HL-60/S4 (cell line): ENCODE data around the gene HOXD8.

Experiments
- in situ Hi-C: fragments of 300-500 bp; cut with MboI; formaldehyde crosslinking; loops from 2 replicates; pipeline ENCODE4 v1.14.3; 2022; ENCODE audit warnings: low sequenced_read_pairs

HOXD8 gene

DNA sequence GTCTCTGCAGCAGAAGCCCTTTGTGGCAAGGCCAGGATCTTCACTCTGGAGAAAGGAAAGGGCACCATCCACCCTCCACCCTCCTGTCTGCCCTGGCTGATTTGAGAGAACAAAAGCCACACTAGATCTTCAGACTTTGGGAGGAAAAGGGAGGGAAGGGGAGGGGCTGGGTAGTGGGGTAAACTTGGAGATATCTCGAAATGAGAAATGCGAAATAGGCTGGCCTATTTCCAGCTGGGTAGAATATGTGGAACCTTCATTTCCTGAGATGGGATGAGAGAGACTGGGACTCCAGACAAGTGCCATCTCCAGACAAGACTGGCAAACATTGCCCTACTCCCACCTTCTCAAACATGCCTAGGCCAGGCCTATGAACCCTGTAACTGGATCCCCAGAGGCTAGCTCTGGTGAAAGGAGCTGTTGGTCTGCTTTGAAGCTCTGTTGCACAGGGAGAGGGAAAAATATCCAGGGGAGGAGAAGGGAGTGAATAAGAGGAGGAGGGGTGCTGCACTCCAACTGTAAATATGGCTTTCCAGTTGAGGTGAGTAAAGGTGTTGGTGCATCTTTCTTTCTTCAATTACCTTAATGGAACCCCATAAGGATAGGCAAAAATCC lies 28.2 kb upstream of the HOXD8 start:
- in situ Hi-C loops, result no loop called here

DNA sequence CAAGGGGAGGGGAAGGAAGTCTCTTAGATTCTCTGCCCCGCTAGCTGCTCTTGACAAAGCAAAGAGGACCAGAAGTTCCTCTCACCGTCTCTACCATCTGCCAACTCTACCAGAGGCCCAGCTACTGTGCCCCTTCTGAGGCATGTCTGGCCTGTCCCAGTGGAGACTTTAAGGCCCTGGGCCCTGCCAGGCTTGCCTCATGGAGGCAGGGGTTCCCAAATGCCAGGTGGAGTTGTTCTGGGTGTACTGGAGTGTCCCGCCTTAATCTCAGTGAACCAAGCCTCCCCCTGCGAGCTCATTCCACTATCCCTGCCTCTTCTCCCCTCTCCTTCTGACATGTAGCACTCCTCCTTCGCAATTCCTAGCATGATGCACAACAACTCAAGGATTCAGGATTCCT lies 27.7 kb upstream of the HOXD8 start:
- in situ Hi-C loops, result no loop called here

DNA sequence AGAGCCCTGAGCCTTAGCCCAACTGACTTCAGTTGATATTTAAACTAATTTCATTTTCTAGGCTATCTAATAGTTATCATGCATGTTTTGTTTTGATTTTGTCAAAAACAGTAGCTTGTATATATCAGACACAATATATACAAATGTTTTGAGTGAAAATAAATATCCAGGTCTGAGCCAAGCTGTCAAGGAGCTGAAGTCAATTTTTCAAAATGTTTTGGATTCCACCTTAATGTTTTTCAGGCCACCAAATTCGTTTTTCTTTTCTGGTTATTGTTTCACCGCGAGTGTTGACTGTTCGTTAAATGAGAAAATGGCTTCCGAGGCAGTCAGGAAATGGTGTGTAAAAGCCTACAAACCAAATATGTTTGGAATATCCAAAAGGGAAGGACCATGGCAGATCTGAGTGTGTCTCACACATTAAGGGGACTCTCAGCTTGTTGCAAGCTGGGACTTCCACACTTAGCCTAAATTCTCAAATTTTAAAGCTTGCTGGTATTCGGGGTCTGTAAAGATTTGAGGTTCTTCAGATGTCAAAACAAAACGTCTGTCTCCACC lies 27.1 kb upstream of the HOXD8 start:
- in situ Hi-C loops, result no loop called here

DNA sequence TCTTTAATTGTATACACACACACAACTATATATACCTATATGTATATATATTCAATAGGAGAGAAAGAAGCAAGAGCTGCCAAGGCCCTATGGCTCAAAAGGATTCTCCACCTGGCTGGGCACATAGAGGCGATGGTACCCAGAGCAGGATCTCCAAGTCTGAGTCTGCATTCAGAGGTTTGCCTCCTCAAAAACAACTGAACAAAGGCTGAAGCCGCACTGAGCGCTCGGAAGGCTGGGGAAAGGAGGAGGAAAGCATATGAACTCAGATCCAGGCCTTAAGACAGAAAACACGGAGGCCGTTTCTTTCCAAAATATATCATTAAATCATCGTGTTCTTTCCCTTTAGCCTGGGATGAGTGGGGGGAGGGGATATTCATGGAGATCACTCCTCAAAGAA lies 26.3 kb upstream of the HOXD8 start:
- in situ Hi-C loops, result no loop called here

DNA sequence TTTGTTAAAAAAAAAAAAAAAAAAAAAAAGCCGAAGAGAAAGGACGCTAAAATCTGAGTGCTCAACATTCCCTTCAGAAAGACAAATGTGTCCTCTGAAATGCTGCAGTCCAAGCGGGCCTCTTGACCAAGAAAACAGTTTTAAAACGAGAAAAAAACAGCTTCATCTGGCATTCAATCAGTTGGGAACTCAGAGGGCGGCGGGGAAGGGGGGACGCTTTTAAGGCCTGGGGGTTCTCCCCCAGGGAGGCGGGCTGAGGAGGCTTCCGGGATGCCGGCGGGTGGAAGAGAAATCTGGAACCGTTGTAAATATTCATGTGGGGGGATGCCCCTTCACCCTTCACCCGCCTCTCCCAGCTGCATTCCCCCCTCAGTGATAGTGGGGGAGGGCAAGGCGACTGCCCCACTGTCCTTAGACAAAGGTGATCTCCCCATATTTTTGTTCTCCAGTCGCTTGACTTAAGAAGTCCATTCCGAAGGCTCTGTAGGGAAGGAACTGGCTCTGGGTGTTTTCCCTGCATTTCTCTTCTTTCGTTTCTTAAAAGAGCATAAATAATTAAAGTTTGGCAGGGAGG lies 25.7 kb upstream of the HOXD8 start:
- in situ Hi-C loops, result no loop called here

DNA sequence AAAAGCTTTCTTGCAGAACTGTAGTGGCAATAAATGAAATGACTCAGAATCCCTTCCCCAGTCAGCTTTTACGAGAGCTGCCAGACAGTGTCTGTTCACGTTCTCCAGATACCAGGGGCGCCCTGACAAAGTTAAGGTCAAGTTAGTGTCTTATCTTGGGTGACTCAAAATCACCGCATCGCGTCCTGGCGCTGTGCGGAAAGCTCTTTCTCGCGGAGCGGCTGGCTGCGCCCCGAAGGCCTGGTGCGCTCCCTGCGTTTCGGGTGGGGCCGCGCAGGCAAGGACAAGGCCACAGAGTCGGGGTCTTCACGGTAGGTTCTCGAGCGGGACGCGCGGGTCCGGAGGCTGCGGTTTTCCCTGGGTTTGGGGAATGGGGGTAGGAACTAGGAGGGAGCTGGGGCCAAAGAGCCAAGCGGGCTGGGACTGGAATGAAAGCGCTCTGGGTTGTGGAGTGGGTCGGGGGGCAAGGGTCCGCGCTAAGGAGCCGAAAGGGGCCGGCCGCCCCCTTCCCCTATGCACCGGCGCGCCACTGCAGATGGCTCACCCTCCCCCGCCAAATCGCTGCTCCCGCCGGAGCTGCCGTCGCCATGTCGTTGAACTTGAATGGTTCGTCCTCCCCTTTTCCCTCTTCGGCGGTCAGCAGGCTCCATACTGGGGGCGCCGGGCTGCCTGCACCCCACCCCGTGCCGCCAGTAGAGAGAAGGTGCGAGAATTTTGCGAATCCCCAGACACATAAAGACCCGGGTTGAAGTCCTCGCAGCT lies 25.0 kb upstream of the HOXD8 start:
- in situ Hi-C loops, result no loop called here

DNA sequence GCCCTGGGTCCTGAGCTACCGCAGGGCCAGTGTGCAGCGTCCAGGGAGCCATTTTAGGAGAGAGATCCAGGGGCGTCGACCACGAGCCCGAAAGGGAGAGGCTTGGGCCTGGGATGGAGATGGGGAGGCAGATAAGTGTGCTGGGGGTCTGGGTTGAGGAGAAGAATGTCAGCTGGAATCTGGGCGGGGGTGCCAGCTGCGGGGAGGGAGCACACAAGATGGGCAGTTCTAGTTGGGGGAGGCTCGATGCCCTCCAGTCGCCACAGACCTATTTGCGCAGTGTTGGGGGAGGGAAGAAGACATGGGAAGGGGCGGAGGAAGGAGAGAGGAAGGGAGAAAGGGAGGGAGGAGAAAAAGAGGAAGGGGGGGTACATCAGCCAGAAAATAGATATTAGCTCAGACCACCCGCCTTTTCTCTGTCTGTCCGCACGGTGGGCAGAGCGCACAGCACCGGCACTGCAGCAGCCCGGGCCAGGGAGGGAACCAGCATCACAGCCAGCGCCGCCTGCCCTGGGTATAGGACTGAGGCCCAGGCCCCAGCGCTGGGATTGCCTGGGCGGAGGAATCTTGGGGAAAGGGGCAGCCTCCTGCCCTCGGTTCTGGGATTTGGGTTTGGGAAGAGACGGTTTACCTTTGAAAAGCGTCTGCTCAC lies 24.3 kb upstream of the HOXD8 start:
- in situ Hi-C loops, result no loop called here

DNA sequence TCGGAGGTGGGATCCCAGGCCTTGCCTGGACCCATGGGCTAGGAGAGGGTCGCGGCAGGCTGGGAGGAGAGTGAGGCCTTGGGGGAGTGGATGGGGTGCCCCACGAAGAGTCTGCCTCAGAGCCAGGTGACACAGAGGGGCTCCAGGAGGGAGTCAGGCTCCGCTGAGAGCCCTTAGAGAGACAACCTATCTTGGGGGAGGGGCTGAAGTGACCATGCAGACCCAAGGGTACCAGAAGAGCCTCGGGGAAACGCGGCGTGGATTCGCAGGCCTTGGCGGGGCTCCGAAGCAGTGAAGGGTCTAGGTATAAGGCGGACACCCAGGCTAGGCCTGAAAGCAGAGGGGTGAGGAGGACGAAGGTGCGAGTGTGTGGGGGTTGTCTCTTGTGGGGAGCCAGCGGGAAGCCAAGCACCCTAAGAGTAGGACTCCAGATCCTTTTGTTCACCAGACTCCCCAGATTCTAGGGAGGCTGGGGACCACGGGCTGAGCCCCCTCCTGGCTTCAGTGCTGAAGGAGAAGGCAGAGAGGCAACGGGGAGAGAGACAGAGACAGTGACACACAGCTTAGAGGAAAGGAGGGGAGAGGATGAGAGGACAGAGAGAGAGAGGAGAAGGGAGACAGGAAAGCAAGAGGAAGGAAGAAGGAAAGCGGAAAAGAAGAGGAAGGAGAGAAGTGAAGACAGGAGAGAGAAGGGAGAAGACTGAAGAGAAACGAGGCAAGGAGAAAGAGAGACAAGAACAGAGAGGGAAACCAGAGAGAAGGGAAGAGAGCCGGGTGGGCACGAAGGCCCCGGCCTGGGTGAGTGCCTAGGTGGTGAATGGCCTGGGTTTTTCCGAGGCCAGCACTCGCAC lies 23.6 kb upstream of the HOXD8 start:
- in situ Hi-C loops, result no loop called here

DNA sequence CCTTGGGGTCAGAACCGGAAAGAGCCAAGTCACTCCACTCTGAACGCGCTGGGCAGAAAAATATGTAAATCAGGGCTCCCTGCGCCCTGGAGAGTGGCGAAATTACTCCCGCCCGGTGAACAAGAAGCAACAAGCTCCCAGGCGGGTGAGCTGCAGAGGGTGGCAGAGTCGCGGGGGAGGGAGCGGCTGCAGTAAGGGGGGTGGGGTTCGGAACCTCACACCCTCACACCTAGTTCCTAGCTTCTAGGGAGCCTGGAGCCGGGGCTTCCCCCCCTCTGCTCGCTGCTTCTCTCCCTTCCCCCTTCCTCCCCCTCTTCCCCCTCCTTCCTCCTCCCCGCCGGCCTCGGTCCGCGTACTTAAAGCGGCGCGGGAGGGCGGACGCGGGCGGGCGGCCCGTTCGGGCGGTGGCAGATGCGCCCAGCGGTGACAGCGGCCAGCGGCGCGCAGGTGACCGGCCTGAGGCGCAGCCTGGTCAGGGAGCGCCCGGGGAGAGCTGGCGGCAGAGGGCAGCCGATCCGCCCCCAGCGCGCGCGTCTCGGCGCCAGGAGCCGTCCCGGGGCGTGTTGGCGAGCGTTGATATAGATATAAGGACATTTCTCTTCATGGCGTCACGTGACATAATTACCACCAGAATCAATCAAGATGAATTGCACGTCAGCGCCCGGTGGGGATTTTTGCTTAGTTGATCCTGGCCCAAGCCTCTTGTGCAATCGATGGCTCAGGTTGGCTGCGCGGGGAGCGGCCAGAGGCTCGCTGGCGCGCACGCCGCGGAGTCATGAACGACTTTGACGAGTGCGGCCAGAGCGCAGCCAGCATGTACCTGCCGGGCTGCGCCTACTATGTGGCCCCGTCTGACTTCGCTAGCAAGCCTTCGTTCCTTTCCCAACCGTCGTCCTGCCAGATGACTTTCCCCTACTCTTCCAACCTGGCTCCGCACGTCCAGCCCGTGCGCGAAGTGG lies 22.6 kb upstream of the HOXD8 start, which contains the start of gene HOXD11:
Gene HOXD11 (plus strand): TSS at position 700 of the 959 bp plus-strand sequence. CDS start 76 bp downstream, at position 776.
- in situ Hi-C loops, result no loop called here

DNA sequence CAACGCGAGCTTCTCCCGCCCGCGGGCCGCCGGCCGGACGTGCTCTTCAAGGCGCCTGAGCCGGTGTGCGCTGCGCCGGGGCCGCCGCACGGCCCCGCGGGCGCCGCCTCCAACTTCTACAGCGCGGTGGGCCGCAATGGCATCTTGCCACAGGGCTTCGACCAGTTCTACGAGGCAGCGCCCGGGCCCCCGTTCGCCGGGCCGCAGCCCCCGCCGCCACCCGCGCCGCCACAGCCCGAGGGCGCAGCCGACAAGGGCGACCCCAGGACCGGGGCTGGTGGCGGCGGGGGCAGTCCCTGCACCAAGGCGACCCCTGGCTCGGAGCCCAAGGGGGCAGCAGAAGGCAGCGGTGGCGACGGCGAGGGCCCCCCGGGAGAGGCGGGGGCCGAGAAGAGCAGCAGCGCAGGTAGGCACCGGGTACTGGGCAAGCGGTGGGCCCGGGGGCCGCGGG lies 21.7 kb upstream of the HOXD8 start:
- in situ Hi-C loops, result no loop called here

DNA sequence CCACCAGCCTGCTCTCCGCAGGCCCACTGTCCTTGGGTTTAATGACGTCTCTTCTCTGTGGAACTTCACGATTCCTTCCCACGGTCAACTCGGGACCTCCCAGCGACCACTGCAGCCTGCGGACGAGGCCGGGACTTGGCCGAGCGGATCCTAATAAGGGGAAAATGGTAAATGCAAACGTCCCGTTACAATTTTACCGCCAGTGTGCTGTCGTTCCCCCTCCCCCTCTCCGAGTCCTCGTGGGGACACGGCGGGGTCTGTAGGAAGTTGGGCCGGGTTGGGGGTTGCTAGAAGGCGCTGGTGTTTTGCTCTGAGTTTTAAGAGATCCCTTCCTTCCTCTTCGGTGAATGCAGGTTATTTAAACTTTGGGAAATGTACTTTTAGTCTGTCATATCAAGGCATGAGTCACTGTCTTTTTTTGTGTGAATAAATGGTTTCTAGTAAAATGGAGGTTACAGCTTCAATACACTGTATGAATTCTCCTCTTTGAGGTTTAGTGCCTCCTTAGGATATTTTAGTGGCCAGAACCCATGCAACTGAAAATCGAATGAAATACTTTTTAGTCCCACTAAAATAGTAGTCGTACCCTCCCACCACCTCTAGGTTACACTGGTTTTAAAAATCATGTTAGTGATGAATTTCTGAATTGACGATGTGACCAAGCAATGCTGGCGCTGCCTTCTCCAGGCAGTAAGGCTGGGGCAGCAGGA lies 20.2 kb upstream of the HOXD8 start:
- in situ Hi-C loops, result no loop called here

DNA sequence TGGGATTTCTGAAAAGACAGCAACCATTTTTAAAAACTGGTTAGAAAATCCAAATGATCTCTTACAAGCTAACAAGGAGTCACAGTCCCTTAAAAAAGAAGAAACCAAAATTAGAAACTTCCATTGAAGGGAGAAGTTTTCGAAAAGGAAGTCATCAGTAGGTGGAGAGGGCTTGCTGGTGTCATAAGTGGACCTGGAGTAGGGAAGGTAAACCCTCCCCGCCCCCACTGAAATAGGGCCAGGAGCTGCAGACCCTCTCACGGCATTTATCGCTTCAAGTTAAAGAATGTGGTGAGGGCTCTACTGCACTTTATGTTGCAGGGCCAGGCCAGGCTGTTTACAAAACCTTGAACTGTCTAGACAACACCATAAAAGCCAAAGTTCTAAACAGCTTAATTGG lies 19.6 kb upstream of the HOXD8 start:
- in situ Hi-C loops, result no loop called here

DNA sequence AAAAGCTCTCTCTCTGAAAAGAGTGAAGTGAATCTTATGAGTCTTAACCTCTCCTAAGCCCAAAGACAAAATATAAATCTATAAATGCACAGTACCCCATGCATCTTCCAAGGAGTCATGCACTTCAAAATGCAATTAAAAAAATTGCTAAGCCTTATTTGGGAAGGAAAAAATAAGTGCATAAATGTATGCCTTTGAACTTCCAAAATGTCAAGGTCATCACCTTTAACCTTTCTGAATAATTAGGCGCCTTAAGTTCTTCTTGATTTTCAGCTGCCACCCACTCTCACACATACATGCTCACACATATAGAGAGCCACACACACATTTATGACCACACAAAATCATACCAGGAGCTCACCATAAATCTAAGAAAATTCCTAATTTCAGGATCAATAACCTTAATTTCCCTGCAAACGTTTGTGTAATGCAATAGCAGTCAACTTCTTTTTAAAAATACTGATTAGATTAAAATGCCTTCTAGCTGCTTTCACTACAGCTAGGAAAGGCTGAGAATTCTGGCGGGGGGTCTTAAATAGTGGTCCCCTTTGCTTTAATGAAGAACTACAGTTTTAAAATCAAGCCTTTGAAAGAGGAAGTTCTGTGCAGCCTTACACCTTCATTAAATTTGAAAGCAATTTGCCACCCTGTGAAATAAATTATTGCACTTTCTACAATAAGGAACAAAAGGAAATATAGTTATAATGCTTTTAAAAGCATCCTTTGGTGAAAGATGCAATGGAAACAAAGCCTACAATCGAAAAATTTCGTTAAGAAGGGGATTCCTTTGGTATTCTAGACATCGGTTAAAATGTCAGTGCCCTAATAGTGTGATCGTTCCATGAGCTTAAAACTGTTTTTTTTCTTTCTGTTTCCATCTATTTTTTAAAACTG lies 18.8 kb upstream of the HOXD8 start:
- in situ Hi-C loops, result no loop called here

DNA sequence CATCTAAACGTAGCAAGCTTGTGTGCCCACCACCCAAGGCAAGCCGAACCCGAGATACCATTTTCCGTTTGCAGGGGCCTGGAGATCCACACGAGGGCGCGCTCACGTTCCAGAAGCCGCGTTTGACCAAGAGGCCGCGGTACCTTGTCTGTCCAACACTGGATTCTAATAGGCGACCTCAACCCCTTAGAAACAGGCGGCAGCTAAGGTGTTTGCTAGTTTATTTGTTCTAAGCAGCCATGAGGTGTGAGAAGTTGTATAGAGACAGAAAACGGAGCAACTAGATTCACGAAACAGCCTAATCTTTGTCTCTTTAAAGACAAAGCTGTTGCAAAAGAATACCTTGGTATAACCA lies 18.2 kb upstream of the HOXD8 start:
- in situ Hi-C loops, result no loop called here

DNA sequence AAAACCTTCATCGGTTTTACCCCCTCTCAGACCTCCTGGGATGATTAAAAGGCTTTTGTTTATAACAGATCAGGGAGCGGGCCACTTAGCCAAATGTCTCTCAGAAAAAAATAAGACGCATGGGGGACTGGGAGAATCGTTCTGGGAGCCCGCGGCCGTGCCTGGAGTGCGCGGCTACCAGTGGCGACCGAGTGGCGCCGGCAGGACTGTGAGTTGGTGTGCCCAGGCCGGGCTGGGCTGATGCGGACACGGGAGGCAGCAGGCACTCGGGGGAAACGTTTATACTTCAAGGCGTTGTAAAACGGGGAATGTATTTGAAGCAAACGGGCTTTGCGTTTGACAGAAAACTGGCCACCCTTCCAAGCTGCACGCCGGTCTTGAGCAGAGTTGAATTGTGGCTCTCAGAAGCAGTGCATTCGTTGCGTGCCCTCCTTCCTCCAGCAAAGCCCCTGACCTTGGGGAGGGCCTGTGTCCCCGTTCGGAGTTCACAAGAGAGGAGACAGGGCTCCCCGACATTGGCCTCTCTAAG lies 17.6 kb upstream of the HOXD8 start:
- in situ Hi-C loops, result no loop called here

DNA sequence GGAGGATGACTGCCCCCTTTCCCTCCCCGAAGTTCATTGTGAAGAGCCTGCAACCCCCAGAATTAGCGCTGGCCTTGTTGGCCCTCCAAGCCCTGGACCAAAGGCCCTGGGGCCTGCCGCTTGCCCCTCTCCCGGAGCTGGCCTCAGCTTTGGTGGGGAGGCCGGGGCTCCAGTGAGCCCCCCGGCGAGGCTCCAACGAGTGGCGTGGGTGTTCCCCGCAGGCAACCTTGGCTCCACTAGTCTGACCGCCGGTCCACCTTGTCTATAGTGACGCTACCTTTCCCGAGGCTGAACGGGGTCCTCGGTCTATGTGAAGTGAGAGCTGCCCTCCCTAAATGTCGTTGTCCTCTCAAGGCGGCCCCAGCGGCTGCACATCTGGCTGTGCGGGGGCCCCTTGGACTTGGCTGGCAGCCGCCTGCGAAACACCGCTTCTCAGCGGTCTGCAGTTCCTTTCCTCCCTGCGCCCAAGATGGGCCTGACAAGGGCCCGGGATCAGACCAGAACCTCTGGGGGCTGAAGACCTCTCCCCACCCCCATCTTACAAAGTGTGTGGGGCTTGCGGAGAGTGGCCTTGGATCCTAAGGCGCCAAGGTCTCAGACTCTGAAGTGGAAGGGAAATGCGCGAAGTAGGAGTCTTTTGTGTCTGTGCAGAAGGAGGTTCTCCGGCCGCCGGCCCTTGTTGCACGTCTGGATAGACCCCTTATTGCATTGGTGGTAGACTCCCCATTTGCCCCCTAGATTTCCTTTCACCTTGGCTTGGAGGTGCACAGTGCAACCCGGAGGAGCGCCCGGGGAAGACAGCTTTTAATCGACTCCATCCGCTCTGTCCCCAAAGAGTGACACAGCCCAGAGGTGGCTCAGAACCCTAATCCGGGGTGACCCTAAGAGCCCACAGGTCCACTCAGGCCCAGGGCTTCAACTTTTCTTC lies 16.9 kb upstream of the HOXD8 start:
- in situ Hi-C loops, result no loop called here
